HG02642 (cell line): ENCODE measurements around the gene ARCN1.

Experiments used
- ATAC-seq: cut with Tn5 transposase; IDR thresholded peaks from one replicate; pipeline ENCODE4 v1.9.1; 2021; ENCODE audit warnings: mild to moderate bottlenecking; ENCODE audit not compliant: unreplicated experiment, poor library complexity

ARCN1 gene

DNA sequence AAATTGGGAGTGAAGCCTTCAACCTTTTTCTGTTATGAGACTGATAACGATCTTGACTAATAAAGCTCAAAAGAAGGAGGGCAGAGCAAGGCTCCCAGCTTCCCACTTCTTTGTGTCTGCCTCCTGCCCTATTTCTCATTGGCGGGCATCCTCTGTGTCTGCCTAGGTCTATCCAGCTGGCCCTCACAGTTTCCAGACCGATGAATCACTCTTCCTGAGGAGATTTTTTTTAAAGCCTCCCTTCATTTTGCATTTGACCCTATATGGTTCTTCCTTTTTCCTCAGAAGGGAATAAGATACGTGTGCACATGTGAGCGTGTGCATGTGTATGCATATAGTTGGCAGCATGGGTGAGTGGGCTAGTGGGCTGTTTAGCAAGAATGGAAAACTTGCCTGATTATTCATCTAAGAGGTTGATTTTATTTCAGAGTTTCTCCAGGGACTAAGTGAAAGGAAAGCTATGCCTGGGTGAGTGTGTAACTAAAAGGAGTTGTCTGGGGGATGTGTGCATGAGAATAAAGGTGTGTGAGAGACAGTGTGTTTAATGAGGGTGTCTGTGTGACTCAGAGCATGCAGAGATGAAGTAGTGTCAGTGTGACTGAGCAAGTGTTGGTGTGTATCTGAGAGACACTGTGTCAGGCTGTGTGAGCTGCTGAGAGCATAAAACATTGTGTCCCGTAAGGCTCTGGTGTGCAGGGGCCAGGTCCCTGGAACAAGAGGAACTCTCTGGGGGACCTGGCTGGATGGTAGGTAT lies 47.4 kb downstream of the ARCN1 start:
- ATAC-seq, result no peak

DNA sequence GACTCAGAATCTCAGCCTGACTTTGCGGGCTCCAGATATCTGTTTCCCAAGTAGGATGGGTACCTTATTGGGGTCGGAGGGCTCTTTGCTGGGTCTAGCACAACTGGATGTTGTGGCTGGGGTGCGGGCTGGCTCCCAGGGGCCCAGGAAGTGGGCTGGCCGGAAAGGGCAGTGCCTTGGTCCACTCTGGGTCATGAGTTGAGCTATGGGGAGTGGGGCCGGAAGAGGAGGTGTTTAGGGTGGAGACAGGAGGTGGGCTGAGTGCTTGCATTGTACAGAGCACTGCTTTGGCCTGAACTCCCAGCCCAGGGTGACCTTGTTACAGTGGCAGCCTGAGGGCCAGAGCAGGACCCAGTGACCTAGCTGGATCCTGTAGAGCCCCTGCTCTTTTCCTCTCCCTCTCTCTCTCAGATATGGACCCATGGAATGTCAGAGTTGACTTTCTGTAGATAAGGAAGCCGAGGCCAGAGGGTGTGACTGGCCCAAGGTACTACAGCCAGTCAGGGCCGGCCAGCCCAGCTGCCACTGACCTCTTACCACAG lies 48.4 kb downstream of the ARCN1 start:
- ATAC-seq, result no peak

DNA sequence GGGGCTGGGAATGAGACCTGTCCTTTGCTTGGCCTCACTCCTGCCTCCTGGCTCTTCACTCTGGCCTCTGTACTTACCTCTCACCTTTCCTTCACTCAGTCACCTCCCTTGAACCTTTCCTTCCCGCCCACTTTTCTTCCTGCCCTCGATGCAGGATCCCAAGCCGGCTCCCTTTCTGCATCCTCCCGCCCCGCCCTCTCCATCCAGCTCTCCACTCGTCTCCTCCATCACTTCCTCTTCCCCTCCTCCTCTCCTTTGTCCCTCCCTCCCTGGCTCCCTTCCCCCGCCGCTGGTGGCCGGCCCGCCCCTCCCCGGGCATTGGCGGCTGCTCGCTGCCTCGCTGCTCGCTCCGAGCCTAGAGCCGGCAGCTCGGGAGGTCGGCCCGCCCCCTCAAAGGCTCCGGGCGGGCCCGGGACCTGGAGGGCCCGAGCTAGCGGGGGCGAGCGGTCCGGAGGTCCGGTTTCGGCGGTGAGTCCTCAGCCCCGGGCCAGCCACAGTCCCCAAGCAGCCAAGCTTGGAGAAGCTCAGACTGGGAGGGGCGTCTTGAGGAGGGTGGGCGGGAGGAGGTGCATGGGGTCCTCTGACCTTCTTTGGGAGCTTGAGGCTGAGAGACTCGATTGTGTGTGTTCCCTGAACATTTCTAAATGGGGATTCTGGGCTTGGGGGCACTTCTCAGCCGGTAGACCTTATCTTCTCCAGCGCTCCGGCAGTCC lies 49.0 kb downstream of the ARCN1 start:
- no peak for ATAC-seq

DNA sequence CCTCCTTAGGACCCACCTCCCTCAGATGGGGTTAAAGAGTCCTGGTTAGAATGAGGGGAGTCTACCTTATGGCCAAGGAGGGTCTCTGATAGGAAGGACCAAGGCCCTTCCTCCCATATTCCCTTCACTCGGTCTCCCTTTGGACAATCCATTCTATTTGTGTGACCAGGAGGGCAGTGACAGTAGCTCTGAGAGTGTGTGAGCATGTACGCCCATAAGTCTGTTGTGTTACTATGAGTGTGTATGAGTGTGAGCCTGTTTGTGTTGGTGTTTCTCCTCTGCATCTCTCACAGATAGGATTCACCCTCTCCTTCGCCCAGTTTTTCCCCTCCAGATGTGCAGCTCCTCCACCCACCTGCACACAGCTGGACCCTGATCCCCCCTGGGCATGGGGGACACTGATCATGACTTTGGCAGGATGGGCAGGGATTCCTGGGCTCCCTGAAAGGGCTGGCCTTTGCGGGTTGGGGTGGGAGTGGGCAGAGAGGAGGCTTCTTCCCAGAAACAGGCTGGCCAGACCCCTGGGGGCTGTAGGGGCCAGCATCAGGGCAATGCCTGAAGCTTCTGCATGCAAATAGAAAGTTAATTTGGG lies 49.7 kb downstream of the ARCN1 start:
- no peak for ATAC-seq

DNA sequence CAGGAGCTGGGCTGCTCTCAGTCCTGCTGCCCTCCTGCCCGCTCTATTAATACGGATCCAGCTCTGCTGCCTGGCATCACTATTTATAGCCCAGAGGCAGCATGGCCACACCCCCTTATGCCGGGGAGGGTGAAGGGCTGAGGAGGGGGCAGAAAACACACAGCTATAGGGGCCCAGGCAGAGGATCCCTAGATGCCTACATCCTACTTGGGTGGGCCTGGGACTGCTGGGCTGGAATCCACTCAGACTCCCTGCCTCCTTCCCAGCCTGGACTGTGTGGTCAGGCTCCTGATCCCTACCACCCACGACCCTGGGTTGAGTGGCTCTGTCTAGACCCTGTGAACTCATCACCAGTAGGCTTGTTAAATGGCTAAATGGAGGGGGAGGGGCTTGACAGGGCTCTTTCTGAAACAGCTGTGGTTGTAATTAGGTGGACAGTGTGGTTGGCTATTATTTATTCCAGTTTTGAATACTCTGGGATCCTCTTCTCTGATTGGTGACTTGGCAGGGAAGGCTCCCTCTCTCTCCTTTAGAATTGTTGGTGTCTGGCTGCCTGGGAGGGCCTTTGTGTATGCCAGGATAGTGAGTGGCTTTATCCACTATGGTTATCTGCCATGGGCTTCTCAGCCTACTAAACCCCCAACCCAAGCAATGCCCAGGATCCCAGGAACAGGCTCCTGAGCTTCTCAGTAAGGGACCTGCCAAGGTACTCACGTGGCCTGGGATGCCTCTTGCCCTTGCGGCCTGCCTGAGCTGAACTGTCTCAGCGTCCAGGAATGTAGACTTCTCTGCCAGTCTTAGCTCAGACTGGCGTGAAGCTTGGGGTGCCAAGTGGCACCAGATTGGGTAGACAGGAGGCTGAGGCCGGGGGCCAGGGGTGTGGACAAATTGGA lies 50.4 kb downstream of the ARCN1 start:
- ATAC-seq, result no peak

DNA sequence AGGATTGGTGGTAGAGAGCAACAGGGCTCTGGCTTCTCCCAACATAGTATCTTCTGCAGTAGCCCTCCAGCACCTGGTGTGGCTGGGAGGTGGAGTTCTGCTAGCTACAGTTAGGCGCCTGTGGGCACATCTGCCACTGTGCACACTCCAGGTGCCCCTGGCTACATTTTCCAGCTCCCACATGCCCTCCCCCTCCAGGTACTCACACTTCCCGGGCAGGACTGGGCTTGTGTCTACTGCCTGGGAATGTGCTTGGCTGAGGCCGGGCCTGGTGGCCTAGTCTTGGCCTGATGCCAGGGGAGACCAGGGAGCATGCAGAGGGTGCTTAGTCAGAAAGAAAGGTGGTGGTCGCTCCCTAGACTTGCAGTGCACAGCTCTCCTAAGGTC lies 51.1 kb downstream of the ARCN1 start:
- ATAC-seq, result no peak

DNA sequence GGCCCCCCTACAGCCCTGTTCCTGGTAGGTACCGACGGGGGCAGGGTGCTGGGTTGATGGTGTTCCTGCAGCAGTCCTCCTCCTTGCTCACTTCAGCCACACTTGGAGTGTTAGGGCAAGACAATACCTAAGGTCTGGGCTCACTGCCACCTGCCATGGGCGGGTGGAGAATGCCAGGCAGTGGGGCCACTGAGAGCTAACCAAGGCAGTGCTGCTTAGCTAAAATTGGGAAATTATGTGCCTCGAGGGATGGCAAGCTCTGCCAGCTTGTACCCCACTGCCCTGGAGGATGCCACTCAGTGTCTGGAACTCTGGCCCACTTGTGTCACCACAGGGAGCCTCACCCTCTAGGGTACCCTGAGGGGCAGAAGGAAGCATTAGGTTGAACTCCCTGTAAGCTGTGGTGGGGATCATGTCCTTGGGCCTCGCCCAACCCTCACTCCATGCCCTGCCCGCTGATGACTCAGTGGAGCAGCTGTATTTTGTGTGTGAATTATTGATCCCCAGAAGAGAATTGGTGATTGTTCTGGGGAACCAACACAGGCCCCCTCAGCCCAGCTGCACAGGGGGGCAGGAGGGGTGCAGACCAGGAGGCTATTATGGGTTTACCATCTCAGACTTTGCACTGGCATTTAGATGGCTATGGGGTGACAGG lies 53.0 kb downstream of the ARCN1 start:
- no peak for ATAC-seq

DNA sequence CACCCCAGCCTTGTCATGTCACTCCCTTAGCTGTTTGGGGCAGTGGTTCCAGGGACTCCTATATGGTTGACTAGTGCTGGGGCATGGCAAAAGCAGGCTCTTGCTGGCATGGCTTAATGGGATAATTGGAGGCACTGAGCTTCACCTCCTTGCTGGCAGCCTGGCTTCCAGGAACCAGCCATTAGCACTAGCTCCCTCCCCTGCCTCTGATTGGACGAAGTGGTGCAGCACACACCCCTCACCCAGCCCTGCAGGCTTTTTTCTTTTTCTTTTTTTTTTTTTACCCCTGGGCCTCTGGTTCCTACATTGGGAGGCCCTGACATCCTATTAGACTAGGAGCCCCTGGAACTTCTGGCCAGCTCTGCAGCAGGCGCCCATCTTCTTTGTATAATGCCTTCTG lies 53.8 kb downstream of the ARCN1 start:
- no peak for ATAC-seq

DNA sequence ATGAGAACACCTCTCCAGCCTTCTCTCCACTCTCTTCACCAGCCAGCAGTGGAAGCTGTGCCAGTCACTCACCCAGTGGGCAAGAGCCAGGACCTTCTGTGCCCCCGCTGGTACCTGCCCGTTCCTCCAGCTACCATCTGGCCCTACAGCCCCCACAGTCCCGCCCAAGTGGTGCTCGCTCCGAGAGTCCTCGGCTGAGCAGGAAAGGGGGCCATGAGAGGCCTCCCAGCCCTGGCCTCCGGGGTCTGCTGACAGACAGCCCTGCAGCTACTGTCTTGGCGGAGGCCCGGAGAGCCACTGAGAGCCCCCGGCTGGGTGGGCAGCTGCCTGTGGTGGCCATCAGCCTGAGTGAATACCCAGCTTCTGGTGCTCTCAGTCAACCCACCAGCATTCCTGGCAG lies 55.4 kb downstream of the ARCN1 start:
- ATAC-seq, result no peak

DNA sequence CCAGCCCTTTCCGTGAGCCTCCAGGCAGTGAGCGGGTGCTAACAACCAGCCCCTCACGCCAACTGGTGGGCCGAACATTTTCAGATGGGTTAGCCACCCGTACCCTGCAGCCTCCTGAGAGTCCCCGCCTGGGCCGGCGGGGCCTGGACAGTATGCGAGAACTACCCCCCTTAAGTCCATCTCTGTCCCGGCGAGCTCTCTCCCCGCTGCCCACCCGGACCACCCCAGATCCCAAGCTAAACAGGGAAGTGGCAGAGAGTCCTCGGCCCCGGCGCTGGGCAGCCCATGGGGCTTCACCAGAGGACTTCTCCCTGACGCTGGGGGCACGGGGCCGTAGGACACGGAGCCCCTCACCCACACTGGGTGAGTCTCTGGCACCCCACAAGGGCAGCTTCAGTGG lies 55.8 kb downstream of the ARCN1 start:
- no peak for ATAC-seq

DNA sequence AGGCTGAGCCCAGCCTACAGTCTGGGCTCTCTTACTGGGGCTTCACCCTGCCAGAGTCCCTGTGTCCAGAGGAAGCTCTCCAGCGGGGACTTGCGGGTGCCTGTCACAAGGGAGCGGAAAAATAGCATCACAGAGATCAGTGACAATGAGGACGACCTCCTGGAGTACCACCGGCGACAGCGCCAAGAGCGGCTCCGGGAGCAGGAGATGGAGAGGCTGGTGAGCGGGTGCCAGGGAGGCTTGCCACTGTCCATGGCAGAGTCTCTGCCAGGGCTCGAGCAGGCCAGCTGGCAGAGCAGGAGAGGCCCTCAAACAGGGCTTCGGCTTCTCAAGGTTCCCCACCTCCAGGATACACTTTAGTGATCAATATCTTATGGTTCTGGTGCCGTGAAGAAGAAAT lies 56.2 kb downstream of the ARCN1 start:
- no peak for ATAC-seq

DNA sequence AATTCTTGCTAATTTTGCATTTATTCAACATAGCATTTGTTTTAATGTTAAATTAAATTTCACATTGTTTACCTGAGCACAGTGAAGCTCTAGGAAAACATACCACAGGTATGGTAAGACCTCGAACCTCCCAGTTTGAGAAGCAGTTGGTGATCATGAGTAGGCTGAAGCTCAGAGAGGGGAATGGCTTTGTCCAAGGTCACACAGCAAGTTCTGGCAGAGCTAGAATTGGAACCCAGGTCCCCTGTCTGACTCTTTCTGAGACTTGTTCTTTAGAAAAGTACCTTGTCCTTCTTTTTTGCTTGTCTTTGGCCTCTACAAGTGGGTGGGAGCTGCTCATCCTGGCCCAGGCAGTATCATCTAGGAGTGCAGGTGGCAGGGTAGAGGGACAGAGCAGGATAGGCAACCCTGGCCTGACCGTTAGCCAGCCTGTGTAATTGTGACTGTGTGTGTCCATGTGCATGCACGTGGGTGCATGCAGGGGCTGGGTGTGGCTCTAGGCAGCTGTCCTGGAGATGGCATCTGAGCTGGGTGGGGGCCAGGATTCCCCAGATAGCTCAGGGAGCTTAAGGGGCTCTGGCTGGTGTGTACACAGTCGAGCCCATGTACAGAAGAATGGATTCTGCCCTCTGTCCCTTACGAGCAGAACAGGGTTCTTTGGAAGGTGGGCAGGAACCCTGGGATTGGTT lies 56.8 kb downstream of the ARCN1 start:
- ATAC-seq, result no peak

DNA sequence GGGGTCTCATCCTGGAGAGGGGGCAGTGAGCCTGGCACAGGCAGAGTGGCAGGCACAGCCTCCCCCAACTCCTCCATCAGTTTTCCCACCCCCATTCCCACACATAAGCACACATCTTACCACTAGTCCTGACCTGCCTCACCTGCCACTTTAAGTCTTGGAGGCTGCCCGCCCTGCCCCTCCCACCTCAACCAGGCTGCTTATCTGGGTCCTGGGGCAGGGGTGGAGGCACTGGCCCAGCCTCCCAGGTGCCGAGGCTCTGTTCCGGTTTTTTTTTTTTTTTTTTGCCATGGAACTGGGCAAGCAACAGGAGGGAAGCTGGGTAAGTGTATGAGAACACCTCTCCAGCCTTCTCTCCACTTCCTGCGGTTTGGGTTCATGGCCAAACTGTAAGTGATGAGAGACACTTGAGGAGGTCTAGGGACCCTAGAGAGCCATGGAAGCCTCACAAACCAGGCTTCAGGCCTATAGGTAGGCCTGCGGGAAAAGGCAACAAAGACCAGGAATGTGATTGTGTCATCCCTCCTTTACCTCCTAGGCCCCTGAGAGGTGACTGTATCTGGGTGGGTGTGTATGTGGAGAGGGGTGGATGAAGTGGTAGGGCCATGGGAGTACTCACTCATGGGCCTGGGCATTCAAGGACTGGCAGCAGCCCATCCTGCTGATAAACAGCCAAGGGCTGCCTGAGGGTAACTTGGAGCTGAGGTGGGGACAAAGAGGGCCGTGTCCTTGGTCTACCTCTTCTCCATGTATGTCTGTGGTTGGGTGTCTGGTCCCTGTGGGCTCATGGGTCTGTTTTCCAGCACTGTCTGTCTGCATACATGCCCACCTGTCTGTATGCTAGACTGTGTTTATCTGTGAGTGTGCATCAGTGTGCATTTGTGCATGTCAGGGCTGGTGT lies 57.8 kb downstream of the ARCN1 start:
- ATAC-seq, result no peak

DNA sequence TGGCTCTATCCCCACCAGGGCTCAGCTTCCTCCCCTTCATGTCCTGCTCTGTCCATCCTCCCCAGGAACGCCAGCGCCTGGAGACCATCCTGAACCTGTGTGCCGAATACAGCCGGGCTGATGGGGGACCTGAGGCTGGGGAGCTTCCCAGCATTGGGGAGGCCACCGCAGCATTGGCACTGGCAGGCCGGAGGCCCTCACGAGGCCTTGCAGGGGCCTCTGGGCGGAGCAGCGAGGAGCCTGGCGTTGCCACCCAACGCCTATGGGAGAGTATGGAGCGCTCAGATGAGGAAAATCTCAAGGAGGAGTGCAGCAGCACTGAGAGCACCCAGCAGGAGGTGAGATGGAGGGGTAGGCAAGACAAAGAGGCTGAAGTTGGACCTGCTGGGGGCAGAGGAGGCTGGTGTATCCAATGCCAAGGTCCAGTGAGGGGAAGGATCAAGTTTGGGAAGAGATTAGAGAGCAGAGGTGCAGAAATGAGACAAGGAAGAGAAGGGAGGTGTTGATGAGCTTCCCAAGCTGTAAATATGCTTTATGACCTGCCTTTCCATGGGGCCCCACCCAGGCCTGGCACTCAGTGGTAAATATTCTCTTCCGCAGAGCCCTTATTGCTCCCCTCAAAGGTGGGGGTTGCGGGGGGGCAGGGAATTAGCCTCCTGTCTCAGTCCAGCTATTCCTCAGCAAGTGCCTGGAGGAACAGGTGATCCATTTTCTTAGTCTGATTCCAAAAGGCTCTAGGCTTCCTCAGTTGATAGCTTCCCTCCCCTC lies 59.1 kb downstream of the ARCN1 start:
- ATAC-seq, result no peak

DNA sequence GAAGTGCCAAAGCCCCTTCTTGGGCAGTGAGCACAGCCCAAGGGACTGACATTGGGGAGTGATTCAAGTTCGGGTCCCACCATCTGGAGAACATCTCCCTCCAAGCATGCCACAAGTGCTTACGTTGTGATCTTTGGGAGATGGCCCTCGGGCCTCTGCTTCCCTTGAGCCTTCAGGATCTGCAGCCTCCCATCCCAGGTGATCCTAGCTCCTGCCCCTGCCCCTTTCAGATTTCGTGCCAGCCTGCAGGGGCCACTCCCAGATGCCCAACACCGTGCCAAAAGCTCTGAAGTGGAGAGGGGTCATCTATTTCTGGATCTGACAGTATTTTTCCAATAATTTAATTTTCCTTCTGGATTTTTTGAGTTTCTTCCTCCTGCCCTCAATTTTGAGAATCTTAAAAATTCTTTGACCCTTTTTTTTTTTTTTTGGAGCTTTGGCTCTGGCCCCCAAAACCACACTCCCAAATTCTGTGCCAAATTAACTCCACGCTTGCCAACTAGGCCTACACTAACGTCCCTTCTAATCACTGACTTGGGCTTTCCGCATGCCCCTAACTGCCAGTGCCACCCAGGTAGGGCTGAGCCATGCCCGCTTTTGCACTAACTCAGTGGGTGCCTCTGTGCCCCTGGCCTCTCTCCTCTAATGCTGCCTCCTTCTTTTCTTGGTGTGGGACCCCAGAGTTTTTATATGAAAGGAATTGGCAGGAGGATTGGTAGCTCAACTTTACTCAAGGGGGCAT lies 60.5 kb downstream of the ARCN1 start:
- no peak for ATAC-seq

DNA sequence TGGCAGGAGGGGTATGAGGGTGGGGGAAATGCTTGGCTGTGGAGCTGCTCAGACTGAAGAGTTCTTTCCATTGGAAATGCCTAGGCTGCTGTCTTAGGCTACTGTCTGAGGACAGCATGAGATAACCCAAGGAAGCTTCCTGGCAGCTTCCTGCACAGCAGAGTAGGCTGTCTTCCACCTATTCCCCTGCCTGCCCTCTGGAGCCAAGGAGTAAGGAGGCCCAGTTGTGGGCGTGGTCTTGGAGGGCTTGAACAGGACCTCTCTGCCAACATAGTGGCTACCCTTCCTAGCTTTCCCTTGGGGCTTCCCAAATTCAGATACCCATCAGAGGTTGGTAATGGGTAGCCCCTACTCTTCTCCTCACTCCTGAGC lies 61.1 kb downstream of the ARCN1 start:
- ATAC-seq, result no peak

DNA sequence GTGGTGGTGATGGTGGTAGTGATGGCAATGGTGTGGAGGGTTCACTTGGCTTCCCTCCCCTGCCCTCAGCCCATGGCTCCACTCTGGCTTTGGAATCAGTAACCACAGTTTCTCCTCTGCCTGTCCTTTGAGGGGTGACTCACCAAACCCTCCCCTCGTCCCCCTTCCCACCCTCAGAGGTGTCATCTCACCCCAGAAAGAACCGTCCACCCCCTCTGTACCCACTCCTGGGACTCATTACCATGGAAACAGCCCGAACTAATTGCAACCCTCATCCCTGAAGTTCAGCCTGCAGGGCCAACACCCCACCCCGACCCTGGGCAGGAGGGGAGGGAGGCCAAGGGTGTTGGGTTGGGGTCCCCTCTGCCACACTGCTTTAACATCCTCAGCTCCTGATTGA lies 61.8 kb downstream of the ARCN1 start:
- no peak for ATAC-seq
